ENCODE results near the gene PPARG. TPM values are rescaled to one million over a fixed set of nuclear protein-coding genes. Genes with fewer than 3 reads are reported as not detected.
A peak's percentile ranks its signal among the peaks of the same experiment; 100 is the strongest.

PPARG gene
- total RNA-seq, 1 donor from 2014 or later, result 28.5 TPM

- intact Hi-C loops (cut with DNase I), result no loop called here
- Histone ChIP-seq H3K27ac (no peak overlapping the region), H3K36me3 (no peaks in the 10 kb centered on the region), H3K4me3 (no peak overlapping the region), H3K4me1 (no peaks in the 10 kb centered on the region), H3K27me3 (no peaks in the 10 kb centered on the region), H3K9me3 (no peaks in the 10 kb centered on the region)
- no peak for DNase-seq (ENCODE audit: extremely low spot score in 2 of 2)
- TF ChIP-seq POLR2A (IDR thresholded peaks at IDR 0.05) (no peak), CTCF (IDR thresholded peaks at IDR 0.05) (no peak), POLR2AphosphoS5 (IDR thresholded peaks at IDR 0.05; ENCODE audit: insufficient read depth in 1 of 2, low read depth in 1 of 2) (no peak)
These were observed 23.4 kb upstream of the PPARG start for GRCh38 chr3:12265508-12265907.

- H3K4me3 ChIP-seq, result no peak overlapping the region
- no peak overlapping the region for H3K27ac ChIP-seq
- no peaks in the 10 kb centered on the region for H3K36me3 ChIP-seq
- H3K4me1 ChIP-seq, result no peaks in the 10 kb centered on the region
- no peak for DNase-seq (ENCODE audit: extremely low spot score in 2 of 2)
- intact Hi-C loops (cut with DNase I), result no loop called here
- H3K27me3 ChIP-seq, result no peaks in the 10 kb centered on the region
- no peak for TF ChIP-seq POLR2A (IDR thresholded peaks at IDR 0.05)
- peak in 1 of 2 donors; percentile 51 for TF ChIP-seq POLR2AphosphoS5 (IDR thresholded peaks at IDR 0.05; ENCODE audit: insufficient read depth in 1 of 2, low read depth in 1 of 2)
- TF ChIP-seq CTCF (IDR thresholded peaks at IDR 0.05), result no peak
- no peaks in the 10 kb centered on the region for H3K9me3 ChIP-seq
These were observed 22.8 kb upstream of the PPARG start for GRCh38 chr3:12266038-12266437.

- TF ChIP-seq POLR2A (IDR thresholded peaks at IDR 0.05) (no peak), CTCF (IDR thresholded peaks at IDR 0.05) (no peak), POLR2AphosphoS5 (IDR thresholded peaks at IDR 0.05; ENCODE audit: insufficient read depth in 1 of 2, low read depth in 1 of 2) (no peak)
- DNase-seq (ENCODE audit: extremely low spot score in 2 of 2), result no peak
- Histone ChIP-seq H3K27me3 (no peaks in the 10 kb centered on the region), H3K9me3 (no peaks in the 10 kb centered on the region), H3K4me1 (no peaks in the 10 kb centered on the region), H3K36me3 (no peaks in the 10 kb centered on the region), H3K4me3 (no peak overlapping the region), H3K27ac (no peak overlapping the region)
- intact Hi-C loops (cut with DNase I), result no loop called here
These were observed 21.4 kb upstream of the PPARG start for GRCh38 chr3:12267376-12268030.

GRCh38 chr3:12268049-12268735 lies 20.7 kb upstream of the PPARG start:
- Histone ChIP-seq H3K4me1 (no peaks in the 10 kb centered on the region), H3K27ac (no peak overlapping the region), H3K36me3 (no peaks in the 10 kb centered on the region), H3K4me3 (no peak overlapping the region), H3K27me3 (no peaks in the 10 kb centered on the region), H3K9me3 (no peaks in the 10 kb centered on the region)
- TF ChIP-seq CTCF (IDR thresholded peaks at IDR 0.05) (no peak), POLR2A (IDR thresholded peaks at IDR 0.05) (no peak), POLR2AphosphoS5 (IDR thresholded peaks at IDR 0.05; ENCODE audit: insufficient read depth in 1 of 2, low read depth in 1 of 2) (no peak)
- intact Hi-C loops (cut with DNase I), result no loop called here
- no peak for DNase-seq (ENCODE audit: extremely low spot score in 2 of 2)

GRCh38 chr3:12270976-12271375 lies 17.9 kb upstream of the PPARG start:
- no peak for TF ChIP-seq POLR2AphosphoS5 (IDR thresholded peaks at IDR 0.05; ENCODE audit: insufficient read depth in 1 of 2, low read depth in 1 of 2)
- Histone ChIP-seq H3K27ac (no peak overlapping the region), H3K27me3 (no peaks in the 10 kb centered on the region), H3K4me1 (no peaks in the 10 kb centered on the region), H3K4me3 (no peak overlapping the region), H3K36me3 (no peaks in the 10 kb centered on the region), H3K9me3 (no peaks in the 10 kb centered on the region)
- intact Hi-C loops (cut with DNase I), result no loop called here
- DNase-seq (ENCODE audit: extremely low spot score in 2 of 2), result no peak

All from vagina (tissue), 2 donors.